Smooth muscle cell (in vitro differentiated cells): ENCODE measurements around the gene LSM8. TPM values are rescaled to one million over a fixed set of nuclear protein-coding genes. Genes with fewer than 3 reads are reported as not detected.
A peak's percentile ranks its signal among the peaks of the same experiment; 100 is the strongest.

Experiments used
- DNase-seq: peaks from one replicate; lab custom pipeline; 2025; ENCODE audit not compliant: unreplicated experiment; lab: John Stamatoyannopoulos, UW
- H2AFZ ChIP-seq: fragments of 200-600 bp; sonication (generic); 2 replicates; pipeline ENCODE4 v1.6.0; 2016; ENCODE audit warnings: antibody characterized with exemption, low read depth, mild to moderate bottlenecking
- H3F3A ChIP-seq: fragments of 200-600 bp; sonication (generic); 2 replicates; pipeline ENCODE4 v1.6.0; 2017; ENCODE audit warnings: antibody characterized with exemption, low read depth
- H3K27ac ChIP-seq: fragments of 200-600 bp; sonication (generic); 2 replicates; pipeline ENCODE4 v1.5.1; 2016; ENCODE audit warnings: low read depth, mild to moderate bottlenecking
- H3K27me3 ChIP-seq: fragments of 200-600 bp; sonication (generic); 2 replicates; pipeline ENCODE4 v1.6.1; 2016; ENCODE audit warnings: low read depth, mild to moderate bottlenecking
- H3K36me3 ChIP-seq: fragments of 200-600 bp; sonication (generic); 2 replicates; pipeline ENCODE4 v1.5.1; 2016; ENCODE audit warnings: low read depth
- H3K4me1 ChIP-seq: fragments of 200-600 bp; sonication (generic); 2 replicates; pipeline ENCODE4 v1.5.1; 2016; ENCODE audit warnings: low read depth
- H3K4me2 ChIP-seq: fragments of 200-600 bp; sonication (generic); 2 replicates; pipeline ENCODE4 v1.6.0; 2016; ENCODE audit warnings: mild to moderate bottlenecking
- H3K4me3 ChIP-seq: fragments of 200-600 bp; sonication (generic); 2 replicates; pipeline ENCODE4 v1.5.1; 2016; ENCODE audit warnings: mild to moderate bottlenecking
- H3K79me2 ChIP-seq: fragments of 200-600 bp; sonication (generic); 2 replicates; pipeline ENCODE4 v1.6.0; 2016; ENCODE audit warnings: low read depth, mild to moderate bottlenecking
- H3K9ac ChIP-seq: fragments of 200-600 bp; sonication (generic); 2 replicates; pipeline ENCODE4 v1.6.0; 2016; ENCODE audit warnings: low read depth
- H3K9me3 ChIP-seq: fragments of 200-600 bp; sonication (generic); replicated peaks from 2 replicates; pipeline ENCODE4 v1.5.1; 2016; ENCODE audit warnings: low read depth
- H4K20me1 ChIP-seq: fragments of 200-600 bp; sonication (generic); 2 replicates; pipeline ENCODE4 v1.6.0; 2016; ENCODE audit warnings: low read depth
- CTCF ChIP-seq: fragments of 200-600 bp; sonication (generic); IDR thresholded peaks from 2 replicates; pipeline ENCODE4 v1.5.1; 2017; ENCODE audit warnings: borderline replicate concordance, mild to moderate bottlenecking, antibody characterized with exemption; ENCODE audit not compliant: insufficient read depth, poor library complexity, severe bottlenecking
- WGBS: methylation state at CpG from one replicate; pipeline ENCODE4 v1.1.7; 2016; ENCODE audit warnings: low lambda C conversion rate; 5-methylcytosine and 5-hydroxymethylcytosine counted together
- polyA plus RNA-seq: library from polyadenylated mRNA; unstranded; fragments of >200 nt; fragmentation: Nextera tagmentation; extraction: Ambion mirVana; gene quantifications from 2 replicates; pipeline ENCODE4 v1.2.1, GENCODE V29; 2016
- total RNA-seq: library from RNA; depleted of rRNA; stranded (reverse); fragments of >200 nt; gene quantifications from 2 replicates; pipeline ENCODE4 v1.2.3, GENCODE V29; 2014

Gene LSM8
- total and polyA plus RNA-seq, 2 experiments from 2014 or later = 36.8 to 38.2 TPM

GRCh38 chr7:118175740-118176139 lies 8.2 kb upstream of the LSM8 start:
- no peak overlapping the region for H2AFZ ChIP-seq
- H3K36me3 ChIP-seq = no peaks in the 10 kb centered on the region
- H3K27ac ChIP-seq = no peak overlapping the region
- no peaks in the 10 kb centered on the region for H3K4me1 ChIP-seq
- TF ChIP-seq CTCF = no peak
- H3K4me3 ChIP-seq = no peak overlapping the region
- H4K20me1 ChIP-seq = no peaks in the 10 kb centered on the region
- no peaks in the 10 kb centered on the region for H3F3A ChIP-seq
- H3K79me2 ChIP-seq = no peaks in the 10 kb centered on the region
- WGBS = 69% methylated on average over 2 of the region's 2 CpGs
- H3K4me2 ChIP-seq = no peak overlapping the region
- no peaks in the 10 kb centered on the region for H3K27me3 ChIP-seq
- no peaks in the 10 kb centered on the region for H3K9me3 ChIP-seq
- DNase-seq = no peak
- H3K9ac ChIP-seq = no peak overlapping the region

GRCh38 chr7:118179191-118179590 lies 4.8 kb upstream of the LSM8 start:
- no peak for TF ChIP-seq CTCF
- no peak overlapping the region for H3K27ac ChIP-seq
- DNase-seq = no peak
- H3K79me2 ChIP-seq = peaks cover 2% of the 10 kb centered on the region
- peaks cover 5% of the 10 kb centered on the region for H3K4me1 ChIP-seq
- WGBS = 91% methylated on average over 2 of the region's 2 CpGs
- H3K4me2 ChIP-seq = no peak overlapping the region
- no peaks in the 10 kb centered on the region for H3K27me3 ChIP-seq
- H3K36me3 ChIP-seq = no peaks in the 10 kb centered on the region
- no peak overlapping the region for H3K4me3 ChIP-seq
- H3K9ac ChIP-seq = no peak overlapping the region
- H4K20me1 ChIP-seq = no peaks in the 10 kb centered on the region
- H3F3A ChIP-seq = no peaks in the 10 kb centered on the region
- H2AFZ ChIP-seq = no peak overlapping the region
- no peaks in the 10 kb centered on the region for H3K9me3 ChIP-seq

- no peaks in the 10 kb centered on the region for H3K36me3 ChIP-seq
- peaks cover 20% of the 10 kb centered on the region for H3K4me1 ChIP-seq
- no peak for DNase-seq
- peak overlapping the region; percentile 83 for H2AFZ ChIP-seq
- no peaks in the 10 kb centered on the region for H3F3A ChIP-seq
- peak overlapping the region; percentile 92 for H3K27ac ChIP-seq
- peaks cover 11% of the 10 kb centered on the region for H4K20me1 ChIP-seq
- peaks cover 36% of the 10 kb centered on the region for H3K79me2 ChIP-seq
- no peak for TF ChIP-seq CTCF
- H3K4me2 ChIP-seq = peak overlapping the region; percentile 98
- peak overlapping the region; percentile 93 for H3K4me3 ChIP-seq
- 82% methylated on average over 13 of the region's 13 CpGs for WGBS
- peak overlapping the region; percentile 95 for H3K9ac ChIP-seq
- H3K27me3 ChIP-seq = no peaks in the 10 kb centered on the region
- no peaks in the 10 kb centered on the region for H3K9me3 ChIP-seq
These were observed 1.2 kb upstream of the LSM8 start for GRCh38 chr7:118182593-118183427.

- Histone ChIP-seq H3K4me1 (peaks cover 20% of the 10 kb centered on the region), H3K27me3 (no peaks in the 10 kb centered on the region), H3K27ac (peak overlapping the region; percentile 92), H3K9ac (peak overlapping the region; percentile 95), H2AFZ (peak overlapping the region; percentile 83), H4K20me1 (peaks cover 11% of the 10 kb centered on the region), H3K79me2 (peaks cover 40% of the 10 kb centered on the region), H3K4me2 (peak overlapping the region; percentile 98), H3K36me3 (peaks cover under 1% of the 10 kb centered on the region), H3K4me3 (peak overlapping the region; percentile 93), H3K9me3 (no peaks in the 10 kb centered on the region), H3F3A (no peaks in the 10 kb centered on the region)
- TF ChIP-seq CTCF = no peak
- WGBS = 5% methylated on average over 15 of the region's 15 CpGs
- DNase-seq = no peak
These were observed 557 bp upstream of the LSM8 start for GRCh38 chr7:118183428-118183785.
